HG02943 (cell line): Measurements from ENCODE around the gene SCAPER.

Source experiments
- ATAC-seq: cut with Tn5 transposase; IDR thresholded peaks from one replicate; pipeline ENCODE4 v1.9.1; 2021; ENCODE audit warnings: mild to moderate bottlenecking, low read depth, moderate library complexity; ENCODE audit not compliant: unreplicated experiment

SCAPER gene, protein sequence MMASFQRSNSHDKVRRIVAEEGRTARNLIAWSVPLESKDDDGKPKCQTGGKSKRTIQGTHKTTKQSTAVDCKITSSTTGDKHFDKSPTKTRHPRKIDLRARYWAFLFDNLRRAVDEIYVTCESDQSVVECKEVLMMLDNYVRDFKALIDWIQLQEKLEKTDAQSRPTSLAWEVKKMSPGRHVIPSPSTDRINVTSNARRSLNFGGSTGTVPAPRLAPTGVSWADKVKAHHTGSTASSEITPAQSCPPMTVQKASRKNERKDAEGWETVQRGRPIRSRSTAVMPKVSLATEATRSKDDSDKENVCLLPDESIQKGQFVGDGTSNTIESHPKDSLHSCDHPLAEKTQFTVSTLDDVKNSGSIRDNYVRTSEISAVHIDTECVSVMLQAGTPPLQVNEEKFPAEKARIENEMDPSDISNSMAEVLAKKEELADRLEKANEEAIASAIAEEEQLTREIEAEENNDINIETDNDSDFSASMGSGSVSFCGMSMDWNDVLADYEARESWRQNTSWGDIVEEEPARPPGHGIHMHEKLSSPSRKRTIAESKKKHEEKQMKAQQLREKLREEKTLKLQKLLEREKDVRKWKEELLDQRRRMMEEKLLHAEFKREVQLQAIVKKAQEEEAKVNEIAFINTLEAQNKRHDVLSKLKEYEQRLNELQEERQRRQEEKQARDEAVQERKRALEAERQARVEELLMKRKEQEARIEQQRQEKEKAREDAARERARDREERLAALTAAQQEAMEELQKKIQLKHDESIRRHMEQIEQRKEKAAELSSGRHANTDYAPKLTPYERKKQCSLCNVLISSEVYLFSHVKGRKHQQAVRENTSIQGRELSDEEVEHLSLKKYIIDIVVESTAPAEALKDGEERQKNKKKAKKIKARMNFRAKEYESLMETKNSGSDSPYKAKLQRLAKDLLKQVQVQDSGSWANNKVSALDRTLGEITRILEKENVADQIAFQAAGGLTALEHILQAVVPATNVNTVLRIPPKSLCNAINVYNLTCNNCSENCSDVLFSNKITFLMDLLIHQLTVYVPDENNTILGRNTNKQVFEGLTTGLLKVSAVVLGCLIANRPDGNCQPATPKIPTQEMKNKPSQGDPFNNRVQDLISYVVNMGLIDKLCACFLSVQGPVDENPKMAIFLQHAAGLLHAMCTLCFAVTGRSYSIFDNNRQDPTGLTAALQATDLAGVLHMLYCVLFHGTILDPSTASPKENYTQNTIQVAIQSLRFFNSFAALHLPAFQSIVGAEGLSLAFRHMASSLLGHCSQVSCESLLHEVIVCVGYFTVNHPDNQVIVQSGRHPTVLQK (N-terminal part only)

DNA sequence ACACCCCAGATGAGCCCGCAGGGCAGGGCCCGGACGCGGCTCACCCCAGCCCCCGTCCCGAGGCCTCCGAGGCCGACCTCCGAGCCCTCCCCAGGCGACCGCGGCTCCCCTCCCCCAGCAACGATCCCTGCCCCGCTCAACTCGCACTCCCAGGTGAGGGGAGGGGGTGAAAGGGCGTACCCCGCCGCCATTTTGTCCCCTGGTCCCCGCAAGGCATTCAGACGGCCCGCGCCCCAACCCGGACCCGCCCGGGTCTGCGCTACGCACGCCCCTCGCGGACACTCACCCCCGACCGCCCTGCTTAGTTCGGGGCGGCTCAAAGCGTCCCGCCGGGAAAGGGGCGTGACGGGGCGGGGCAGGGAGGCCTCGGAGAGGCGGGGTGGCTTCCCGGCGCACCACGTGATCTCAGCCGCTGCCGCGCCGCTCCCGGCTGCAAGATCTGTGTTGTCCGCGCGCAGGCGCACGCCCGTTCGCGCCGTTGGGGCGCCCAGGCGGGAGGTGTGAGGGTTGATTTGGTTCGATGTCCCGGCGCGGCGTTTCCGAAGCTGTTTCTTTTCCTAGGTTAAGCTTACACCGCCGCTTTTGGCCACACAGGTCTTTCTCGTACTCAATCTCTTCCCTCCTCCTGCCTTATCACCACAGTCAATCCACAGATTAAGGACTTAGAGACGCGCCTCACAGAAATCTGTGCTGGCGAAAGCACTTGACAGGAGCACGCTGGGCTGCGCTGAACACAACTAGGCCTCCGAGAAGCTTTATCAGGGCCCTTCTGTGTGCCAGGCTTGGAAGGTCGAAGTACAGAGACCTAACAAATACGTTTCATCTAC is at the start of gene SCAPER:
TSS of gene SCAPER (minus strand) at position 328 of the 827 bp plus-strand sequence. CDS start 21,523 bp downstream, outside the sequence.
- peak; percentile 65 for ATAC-seq

DNA sequence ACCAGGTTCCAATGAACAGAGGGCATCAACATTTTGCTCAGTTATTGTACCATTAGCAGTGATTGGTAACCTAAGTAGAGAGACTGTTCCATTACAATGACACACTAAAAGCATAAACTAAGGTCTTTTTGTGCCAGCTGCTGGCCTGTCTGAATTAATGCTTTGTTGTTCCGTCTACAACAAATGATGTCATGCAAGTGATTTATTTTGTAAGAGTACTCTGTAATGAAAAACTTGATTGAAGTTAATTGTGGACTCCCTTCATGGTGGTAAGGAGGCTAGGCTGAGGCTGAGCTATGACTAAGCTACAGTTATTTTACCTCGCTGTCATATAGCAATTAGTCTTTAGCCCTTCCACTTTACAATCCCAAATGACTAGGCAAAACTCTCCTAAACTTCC is 49.6 kb upstream of the SCAPER start:
- ATAC-seq: no peak

DNA sequence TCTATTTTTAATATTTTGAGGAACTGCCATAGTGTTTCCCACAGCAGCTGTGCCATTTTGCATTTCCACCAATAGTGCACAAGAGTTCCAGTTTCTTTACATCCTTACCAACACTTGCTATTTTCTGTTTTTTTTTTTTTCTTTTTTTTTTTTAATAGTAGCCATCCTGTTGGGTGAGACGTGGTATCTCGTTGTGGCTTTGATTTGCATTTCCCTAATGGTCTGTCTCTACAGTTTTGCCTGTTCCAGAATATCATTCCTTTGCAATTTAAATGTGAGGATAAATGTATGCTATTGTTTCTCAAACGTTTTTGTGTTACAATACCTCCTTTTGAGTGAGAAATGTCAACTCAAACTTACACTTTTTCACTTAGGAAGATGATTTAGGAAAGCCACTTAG is 48.8 kb upstream of the SCAPER start:
- no peak for ATAC-seq

DNA sequence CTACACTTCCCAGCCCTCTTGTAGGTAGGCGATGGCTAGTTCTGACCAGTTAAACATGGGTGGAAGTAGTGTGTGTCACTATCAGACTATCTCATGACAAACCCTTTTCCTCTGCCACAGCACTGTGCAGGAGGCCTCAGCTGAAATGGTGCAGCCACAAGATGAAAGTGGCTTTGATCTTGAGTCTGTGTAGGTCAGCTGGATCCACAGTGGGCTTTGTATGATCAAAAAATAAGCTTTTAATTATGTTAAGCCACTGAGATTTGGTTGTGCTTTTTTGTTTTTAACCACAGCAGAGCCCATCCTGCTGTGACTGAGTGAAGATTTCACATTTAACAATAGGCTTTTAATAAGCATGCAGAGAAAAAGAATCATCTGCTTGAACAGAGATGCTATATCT is 46.1 kb upstream of the SCAPER start:
- no peak for ATAC-seq

DNA sequence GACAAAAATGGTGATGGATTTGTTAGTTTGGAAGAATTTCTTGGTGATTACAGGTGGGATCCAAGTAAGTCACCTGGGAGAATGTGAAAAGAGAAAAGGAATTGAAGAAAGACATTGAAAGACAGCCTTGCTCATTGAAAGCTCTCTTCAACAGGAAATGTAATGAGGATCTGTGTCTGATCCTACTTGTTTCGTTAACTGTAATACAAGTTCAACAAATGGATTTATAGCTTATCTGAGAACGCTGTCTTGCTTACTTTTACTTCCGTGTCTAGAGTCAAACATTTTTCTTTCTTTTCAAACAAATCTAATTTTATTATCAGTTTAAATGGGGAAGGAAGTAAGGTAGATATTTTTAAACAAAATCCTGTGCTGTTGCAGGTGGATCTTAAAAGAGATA is 42.3 kb upstream of the SCAPER start:
- no peak for ATAC-seq

DNA sequence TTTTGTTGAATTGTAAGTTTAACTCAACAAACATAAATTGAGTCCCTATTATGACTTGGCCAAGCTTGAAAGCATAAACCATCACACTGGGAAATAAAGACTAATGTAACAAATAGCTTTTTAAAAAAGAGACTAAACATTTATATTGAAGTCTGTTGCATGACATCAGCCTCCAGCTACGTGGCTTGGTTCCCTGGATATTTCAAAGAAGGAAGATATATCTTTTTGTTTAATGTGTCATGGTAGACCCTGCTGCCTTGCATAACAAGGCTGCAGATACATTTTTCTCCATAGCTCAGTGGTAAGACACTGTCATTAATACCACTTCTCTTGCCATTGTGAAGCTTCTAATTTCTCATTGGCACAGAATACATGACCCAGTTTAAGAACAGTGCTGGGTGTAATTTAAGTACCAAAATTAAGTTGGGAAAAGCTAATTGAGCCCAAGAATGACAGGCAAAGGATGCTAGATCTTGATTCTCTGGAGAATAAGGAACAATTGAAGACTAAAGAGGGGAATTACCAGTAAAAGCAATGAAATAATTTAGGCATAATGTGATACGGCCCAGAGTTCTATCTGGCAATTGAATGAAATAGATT is 40.5 kb upstream of the SCAPER start:
- ATAC-seq: no peak

DNA sequence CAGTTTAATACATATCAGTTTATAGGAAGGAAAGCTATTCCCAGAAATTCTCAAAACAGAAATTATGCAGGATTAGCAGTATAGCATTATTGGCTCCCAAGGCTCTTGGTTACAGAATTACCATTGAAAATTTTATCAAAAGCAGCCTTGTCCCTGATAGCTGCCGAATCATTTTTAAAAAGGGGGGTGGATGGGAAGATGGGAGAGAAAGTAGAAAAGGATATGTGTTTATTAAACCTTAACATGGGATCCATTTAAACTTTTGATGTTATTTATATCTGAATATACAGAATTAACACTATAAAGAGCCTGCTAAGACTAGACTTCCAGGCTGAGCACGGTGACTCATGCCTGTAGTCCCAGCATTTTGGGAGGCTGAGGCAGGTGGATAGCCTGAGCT is 37.2 kb upstream of the SCAPER start:
- ATAC-seq: no peak

DNA sequence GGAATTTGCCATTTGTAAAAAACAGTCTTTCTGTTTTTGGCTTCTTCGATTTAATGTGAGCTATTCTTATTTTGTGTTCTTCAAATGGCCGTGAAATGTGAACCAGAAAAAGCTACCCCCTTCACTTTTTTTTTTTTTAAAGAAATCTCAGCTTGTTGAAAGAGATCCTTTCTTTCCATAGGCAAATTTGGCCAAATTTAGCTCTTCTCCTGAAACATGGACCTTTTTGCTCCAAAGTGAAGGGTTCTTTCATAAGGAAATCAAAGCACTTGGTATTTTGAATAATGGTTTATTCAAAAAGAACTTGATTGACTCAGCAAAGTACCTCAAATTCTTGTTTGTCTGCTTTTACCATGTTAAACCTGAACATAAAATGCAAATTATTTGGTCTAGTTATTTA is 36.5 kb upstream of the SCAPER start:
- no peak for ATAC-seq

DNA sequence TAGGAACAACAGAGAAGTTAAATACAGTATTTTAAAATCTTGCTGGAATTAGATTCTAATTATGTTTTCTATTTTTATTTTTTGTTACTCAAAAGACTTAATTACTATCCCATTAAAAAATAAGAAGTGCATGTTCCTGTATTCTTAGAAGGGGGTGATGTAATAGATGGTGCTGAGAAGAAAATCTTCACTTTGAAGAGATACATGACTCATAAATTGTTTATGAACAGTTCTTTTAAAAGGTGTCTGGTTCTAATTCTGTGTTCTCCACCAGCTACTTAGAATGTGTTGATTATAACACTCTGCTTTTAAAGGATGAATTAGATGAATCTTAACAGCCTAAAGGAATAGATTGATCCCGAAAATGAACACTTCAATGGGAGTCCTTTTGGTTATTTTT is 34.6 kb upstream of the SCAPER start:
- no peak for ATAC-seq

DNA sequence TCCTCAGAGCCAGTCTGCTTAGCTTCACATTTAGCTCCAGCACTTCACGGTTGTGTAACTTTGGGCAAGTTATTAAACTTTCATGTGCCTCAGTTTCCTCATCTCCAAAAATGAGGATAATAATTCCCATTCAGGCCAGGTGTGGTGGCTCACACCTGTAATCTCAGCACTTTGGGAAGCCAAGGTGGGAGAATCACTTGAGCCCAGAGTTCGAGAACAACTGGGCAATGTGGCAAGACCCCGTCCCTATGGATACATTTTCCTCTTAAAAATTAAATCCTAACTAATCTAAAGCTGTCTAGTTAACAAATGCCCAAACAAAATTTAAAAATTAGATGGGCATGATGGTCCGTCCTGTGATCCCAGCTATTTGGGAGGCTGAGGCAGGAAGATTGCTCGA is 33.6 kb upstream of the SCAPER start:
- ATAC-seq: no peak

DNA sequence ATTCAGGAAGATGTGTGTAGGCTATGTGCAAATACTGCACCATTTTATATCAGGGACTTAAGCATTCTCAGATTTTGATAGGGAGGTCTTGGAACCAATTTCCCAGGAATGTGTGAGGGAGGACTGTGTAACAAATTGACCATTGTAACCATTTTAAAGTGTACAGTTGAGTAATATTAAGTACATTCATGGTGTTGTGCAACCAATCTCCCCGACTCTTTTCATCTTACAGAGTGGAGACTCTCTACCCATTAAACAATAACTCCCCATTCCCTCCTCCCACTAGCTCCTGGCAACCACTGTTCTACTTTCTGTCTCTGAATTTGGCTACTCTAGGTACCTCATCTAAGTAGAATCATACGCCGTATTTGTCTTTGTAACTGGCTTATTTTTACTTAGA is 31.5 kb upstream of the SCAPER start:
- ATAC-seq: no peak

DNA sequence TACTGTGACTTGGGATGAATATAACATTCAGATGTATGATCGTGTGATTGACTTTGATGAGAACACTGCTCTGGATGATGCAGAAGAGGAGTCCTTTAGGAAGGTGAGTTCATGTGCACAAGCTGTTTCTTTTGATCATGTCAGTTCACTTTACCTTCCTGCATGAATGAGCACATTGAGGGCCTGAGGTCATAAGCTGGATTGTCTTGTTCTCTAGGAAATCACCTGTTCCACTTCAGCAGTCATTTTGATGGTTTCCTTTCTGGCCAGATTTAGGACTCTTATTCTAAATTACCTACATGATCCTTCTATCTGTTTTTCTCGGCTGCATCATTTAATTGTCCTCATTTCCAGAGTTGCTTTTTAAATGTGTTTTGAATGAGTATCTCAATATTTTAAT is 30.5 kb upstream of the SCAPER start:
- ATAC-seq: no peak

DNA sequence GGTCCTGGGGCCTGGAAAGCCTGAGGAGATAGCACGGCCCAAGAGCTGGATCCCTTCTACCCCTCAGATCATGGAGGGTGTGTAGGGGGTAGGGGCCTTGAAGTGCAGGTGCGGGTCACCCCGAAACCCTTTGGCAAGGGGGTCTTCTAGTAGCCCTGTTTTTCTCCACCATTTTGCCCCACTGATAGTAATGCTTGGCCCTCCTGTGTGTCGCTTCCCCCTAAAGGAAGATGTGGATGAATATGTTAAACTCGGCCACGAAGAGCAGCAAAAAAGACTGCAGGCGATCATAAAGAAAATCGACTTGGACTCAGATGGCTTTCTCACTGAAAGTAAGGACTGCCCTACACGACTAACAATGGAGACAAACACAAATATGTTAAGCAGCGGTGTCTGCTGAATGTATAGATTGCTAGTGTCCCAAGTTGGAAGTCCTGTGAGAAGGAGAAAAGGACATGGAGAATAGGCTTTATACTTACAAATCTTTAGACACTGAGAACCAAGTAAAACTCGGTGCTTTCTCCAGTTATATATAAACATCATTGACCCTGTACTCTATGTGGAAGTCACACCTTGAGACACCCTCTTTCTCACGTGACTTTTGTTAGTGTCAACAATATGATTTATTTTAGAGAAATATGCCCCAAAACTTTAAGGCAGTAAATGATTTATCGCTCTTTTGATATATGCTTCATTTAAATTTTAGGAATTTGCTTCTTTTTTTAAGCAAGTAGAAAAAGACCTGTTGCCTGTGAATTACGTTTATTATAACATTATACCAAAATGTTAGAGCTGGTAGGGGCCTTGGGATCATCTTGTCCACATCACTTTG is 27.2 kb upstream of the SCAPER start:
- peak; percentile 3 for ATAC-seq

DNA sequence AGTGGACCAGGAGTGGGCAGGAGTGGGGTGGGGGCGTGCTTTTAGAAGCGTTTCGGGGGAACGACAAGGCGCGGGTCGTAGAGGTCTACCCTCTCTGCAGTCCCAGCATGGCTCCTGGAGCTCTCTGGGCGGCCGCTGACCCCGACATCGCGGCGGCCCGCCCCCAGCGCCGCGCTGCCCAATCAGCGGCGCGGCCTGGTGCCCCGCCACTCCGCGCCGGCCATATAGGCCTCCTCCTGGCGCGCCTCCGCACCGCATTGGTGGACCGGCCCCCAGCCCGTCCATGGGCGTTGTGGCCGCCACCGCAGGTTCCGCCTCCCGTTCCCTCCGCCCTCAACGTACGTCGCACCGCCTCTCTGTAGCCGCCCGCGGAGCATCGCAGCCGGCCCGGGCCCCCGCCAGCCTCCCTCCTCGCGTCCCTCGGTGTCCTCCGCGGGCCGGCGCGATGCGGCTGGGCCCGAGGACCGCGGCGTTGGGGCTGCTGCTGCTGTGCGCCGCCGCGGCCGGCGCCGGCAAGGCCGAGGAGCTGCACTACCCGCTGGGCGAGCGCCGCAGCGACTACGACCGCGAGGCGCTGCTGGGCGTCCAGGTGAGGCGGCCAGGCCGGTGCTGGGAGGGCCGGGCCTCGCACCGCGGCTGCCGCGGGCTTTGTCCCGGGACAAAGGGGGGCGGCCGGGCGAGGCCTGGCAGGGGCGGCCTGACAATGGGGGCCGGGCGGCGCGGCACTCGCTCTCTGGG is 26.4 kb upstream of the SCAPER start, which contains the start of gene RCN2:
TSS of gene RCN2 (plus strand) at position 353 of the 738 bp plus-strand sequence. CDS start at position 446, 93 bp downstream.
- peak; percentile 98 for ATAC-seq

DNA sequence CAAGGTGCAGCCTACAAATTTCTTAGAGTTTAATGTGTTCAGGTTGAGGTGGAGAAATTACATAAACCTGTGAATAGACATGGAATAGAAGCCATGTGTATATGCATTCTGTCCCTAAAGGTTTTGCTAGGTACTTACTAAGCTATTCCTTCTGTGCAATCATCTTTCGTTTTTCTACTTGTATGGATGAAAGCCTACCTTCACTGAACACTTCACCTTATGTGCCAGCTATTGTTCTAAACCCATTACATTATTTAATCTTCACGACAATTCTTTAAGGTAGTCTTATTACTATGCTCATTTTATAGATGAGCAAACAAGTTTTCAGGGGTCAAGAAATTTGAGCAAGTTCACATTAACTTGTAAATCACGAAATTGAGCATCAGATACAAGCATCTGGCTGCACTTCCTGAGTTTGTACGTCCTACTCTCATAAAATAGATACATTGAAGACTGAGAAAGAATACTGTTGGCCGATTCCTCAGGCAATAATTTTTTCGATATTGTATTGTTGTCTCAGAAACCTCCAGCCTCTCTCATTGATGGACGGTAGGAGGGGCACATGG is 25.8 kb upstream of the SCAPER start:
- no peak for ATAC-seq

DNA sequence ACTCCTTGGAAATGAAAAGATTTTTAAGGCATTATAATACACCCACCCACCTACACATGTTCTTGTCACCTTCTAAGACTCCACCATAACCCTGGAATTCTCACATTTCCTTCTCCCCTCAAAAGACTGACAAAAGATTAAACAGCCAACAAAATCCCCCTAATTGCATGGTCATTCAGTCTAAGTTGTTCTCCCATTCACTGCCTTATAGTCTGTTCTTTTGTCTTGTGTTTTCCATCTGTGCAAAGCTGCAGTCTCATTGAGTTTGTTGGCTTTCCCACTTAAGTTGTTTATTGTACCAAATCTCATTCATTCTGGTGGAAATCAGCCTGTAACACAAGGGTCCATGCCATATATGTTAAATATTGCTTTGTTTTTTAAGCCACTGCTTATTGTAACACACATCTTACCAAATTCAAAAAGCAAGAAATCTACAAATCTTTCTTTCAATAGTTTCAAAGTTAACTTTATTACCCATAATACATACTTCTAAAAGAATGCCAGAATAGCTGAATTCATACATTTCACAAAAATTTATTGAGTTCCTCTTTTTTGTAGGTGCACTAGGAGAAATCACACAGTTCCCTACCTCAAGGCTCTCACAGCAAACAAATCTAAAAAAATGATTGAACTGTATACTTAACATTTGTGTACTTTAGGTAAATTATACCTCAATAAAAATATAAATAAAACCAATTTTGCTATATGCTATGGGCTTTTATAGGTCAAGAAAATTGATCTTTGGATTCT is 24.0 kb upstream of the SCAPER start:
- no peak for ATAC-seq

DNA sequence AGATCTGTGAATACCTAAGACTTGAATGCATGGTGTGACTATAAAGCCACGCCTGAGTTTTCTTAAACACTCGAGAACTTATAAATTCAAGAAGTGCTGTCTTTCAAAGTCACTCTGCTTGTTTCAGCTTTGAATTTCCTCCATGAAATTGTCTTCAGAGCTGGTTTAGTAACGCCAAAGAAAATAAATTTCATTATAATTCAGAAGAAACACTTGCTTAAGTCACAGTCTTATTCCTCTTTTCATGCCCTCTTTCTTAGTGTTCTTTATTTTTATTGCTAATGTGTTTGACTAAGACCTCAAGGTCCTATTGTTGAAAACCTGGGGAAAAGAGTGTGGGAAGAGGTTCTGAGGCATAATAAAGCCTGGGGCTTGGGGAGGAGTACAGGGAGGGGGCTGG is 23.1 kb upstream of the SCAPER start:
- ATAC-seq: no peak
